HG03108 (cell line): ENCODE measurements around the gene CCN5.
"Not testable (repeated sequence)": the region's sequence is repeated elsewhere in the genome, so short reads cannot be mapped to it uniquely, and the experiment has no call there.

ENCODE experiments used
- ATAC-seq: cut with Tn5 transposase; IDR thresholded peaks from one replicate; pipeline ENCODE4 v1.9.1; 2021; ENCODE audit warnings: moderate library complexity; ENCODE audit not compliant: unreplicated experiment

The CCN5 gene, protein sequence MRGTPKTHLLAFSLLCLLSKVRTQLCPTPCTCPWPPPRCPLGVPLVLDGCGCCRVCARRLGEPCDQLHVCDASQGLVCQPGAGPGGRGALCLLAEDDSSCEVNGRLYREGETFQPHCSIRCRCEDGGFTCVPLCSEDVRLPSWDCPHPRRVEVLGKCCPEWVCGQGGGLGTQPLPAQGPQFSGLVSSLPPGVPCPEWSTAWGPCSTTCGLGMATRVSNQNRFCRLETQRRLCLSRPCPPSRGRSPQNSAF

DNA sequence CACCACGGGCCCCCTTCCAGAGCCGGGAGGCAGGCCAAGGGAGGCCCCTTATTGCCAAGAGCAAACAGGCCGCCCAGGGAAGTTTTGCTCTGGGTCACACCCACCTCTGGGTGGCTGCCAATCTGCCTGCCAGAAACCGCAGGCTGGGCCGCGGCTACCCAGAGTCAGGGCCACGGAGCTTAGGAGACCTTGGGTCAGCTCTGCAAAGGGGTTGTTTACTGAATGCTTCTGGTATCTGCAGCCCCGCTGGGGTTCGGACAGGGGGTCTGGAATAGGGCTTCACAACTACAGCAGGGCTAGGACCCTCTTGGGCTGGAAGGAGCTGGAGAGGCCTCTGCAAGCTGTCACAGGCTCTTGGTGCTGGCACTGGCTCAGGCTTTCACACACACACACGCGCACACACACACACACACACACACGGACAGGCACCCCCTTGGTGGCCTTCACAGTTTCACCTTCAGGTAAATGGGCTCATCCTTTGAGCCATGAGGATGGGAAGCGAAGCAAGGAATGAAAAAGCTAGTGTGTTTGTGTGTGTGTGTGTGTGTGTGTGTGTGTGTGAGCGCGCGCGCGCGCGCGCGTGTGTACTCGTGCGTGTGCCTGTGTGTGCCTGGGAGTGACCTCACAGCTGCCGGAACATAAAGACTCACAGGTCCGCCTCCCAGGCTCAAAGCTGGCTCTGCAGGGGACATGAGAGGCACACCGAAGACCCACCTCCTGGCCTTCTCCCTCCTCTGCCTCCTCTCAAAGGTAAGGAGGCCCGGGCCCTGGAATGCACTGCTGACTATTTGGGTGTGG is at the start of gene CCN5:
TSS of gene CCN5 (plus strand) at position 669 of the 798 bp plus-strand sequence. CDS start at position 691, 22 bp downstream.
- no peak for ATAC-seq

DNA sequence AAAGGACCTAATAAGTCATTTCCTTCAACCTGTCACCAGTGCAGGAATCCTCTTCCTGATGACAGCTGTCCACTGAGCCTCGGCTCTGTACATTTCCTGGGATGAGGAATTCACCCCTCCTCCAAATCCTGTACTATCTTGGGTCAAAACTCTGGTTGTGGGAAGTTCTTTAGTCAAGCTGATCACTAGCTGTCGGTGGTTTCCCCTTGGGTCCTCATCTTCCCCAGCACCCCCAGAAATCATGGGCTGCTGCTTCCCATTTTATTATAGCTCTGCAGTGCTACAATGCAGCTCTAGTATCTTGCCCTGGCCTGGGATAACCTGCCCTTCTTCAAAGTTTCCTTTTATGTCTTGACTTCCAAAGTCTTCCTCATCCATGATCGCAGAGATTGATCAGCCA is 49.1 kb upstream of the CCN5 start:
- no peak for ATAC-seq

DNA sequence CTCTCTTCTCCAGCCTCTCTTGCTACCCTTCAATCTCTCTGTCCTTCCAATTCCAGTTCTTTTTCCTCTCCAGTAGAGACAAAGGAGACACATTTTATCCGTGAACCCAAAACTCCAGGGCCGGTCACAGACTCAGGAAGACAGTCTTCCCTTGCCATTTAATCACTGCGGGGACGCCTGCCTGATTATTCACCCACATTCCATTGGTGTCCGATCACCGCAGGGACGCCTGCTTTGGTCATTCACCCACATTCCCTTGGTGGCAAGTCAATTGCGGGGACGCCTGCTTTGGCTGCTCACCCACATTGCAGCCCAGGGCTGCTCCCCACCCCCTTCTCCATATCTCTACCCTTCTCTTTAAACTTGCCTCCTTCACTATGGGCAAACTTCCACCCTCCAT is 44.3 kb upstream of the CCN5 start:
- ATAC-seq: not testable (repeated sequence)

DNA sequence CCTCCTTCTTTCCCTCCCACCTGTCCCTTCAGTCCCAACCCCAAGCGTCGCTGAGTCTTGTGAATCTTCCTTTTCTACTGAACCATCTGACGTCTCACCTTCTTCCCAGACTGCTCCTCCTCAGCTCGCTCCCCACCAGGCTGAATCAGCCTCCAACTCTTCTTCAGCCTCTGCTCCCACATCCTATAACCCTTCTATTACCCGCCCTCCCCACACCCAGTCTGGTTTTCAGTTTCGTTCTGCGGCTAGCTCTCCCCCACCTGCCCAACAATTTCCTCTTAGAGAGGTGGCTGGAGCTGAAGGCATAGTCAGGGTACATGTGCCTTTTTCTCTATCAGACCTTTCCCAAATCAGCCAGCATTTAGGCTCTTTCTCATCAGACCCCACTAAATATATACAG is 43.6 kb upstream of the CCN5 start:
- not testable (repeated sequence) for ATAC-seq

DNA sequence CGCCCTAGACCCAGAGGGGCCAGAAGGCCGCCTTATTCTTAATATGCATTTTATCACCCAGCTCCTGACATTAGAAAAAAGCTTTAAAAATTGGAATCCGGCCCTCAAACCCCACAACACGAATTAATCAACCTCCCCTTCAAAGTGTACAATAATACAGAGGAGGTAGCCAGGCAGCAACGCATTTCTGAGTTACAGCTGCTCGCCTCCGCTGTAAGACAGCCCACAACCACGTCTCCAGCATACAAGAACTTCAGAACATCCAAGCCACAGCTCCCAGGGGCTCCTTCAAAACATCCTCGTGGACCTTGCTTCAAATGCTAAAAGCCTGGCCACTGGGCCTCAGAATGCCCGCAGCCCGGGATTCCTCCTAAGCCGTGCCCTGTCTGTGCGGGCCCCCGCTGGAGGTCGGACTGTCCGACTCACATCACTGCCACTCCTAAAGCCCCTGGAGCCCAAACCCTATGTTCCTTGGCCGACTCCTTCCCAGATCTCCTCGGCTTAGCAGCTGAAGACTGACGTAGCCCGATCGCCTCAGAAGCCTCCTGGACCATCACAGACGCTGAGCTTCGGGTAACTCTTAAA is 42.8 kb upstream of the CCN5 start:
- not testable (repeated sequence) for ATAC-seq

DNA sequence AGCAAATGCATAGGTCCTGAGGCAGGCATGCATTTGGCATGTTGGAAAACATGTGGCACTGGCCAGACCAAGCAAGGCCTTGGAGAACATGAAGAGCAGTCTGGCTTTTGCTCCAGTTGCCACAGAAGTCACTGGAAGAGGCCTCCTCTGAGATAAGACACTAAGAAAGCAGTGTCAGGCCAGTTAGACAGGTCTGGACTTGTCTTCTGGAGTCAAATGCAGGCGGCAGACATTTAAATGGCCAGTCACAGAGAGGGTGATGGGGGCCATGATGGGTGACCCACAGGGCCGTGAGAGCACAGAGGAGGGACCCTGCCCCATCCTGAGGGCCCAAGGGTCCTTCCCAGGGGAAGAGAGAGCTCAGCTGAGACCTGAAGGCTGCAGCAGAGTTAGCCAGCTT is 36.9 kb upstream of the CCN5 start:
- ATAC-seq: no peak

DNA sequence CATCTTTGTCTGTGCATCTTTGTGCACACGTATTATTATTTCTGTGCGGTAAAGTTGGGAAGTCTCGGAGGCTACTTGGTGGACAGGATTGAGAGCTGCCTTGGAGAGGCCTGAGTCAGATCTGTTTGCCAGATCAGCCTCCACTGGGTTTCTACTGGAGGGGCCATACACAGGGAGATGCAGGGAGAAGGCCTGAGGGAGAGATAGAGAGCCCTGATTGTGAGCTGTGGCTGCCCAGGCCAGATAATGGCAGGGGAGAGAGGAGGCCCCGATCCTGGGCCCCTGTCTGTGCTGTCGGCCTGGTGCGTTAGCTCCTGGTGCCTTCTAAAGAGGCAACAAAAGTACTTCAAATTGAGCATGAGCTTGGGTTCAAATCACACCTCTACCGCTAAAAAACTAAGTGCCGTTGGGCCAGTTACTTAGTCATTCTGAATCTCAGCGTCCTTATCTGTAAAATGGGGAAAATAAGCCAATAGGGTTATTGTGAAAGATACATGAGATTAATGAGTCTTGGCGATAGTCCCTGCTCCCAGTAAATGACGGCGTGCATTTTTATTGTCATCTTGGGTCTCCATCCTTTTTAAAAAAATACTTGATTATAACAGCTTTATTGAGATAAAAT is 36.1 kb upstream of the CCN5 start:
- ATAC-seq: no peak

DNA sequence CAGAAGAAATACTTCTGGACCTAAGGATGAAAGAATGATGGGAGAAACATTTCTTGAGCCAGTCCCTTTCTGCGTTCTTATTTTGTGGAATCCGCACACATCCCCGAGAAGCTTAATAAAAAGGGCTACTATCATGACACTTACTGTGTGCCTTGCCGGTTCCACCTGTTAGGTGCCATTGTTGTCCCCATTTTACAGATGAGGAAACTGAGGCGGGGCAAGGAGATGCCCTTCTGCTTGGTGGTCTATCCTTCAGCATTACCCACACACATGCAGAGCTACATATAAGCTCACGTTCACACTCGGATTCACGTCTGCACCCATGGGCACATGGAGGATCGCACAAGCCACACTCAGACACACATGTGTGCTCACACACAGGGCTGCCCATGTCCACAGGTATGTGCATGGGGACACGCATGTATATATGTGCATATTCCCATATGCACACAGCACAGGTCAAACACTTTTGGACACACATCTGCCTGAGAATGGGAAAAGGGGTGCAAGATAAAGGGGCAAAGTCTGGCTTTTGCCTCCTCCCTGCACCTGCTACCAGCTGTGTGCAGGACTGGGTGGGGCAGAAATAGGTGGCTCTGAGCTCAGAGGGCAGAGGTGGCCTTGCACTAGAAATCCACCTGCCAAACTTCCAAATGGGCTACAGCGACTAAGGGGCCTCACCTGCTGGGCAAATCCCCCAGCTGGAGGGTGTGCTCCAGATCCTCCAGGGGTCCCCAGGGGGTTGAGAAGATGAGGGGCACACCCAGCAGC is 33.2 kb upstream of the CCN5 start:
- ATAC-seq: no peak

DNA sequence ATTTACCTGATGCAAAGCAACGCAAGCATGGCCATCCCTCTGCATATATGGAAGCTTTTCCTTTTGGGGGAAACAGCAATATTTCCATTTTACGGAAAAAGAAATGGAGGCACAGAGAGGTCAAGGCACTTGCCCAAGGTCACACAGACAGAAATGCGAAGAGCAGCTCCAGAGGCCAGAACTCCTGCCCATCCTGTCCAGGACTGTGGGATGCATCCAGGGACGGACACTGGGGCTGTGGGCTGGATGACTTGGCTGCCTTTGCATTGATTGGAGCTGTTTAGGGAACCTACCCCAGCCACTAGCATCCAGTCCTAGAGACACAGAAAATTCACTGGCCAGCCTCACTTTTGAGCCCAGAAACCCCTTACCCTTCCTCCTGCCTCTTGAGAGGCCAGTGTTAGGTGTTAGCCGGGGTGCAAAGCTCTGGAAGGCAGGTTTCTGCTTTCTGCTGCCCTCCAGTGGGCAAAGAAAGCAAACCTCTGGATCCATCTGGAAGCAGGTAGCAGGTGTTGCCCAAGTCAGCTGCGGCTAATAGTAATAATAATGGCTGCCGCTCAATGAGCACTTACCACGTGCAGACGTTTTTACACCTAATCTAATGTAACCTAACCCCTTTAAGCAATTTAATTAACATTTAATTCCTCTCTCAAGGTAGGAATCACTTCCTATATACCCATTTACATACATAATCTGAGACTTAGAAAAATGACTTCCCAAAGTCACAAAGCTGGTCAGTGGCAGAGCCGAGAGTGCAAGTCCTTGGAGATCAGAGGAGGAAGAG is 31.7 kb upstream of the CCN5 start:
- no peak for ATAC-seq

DNA sequence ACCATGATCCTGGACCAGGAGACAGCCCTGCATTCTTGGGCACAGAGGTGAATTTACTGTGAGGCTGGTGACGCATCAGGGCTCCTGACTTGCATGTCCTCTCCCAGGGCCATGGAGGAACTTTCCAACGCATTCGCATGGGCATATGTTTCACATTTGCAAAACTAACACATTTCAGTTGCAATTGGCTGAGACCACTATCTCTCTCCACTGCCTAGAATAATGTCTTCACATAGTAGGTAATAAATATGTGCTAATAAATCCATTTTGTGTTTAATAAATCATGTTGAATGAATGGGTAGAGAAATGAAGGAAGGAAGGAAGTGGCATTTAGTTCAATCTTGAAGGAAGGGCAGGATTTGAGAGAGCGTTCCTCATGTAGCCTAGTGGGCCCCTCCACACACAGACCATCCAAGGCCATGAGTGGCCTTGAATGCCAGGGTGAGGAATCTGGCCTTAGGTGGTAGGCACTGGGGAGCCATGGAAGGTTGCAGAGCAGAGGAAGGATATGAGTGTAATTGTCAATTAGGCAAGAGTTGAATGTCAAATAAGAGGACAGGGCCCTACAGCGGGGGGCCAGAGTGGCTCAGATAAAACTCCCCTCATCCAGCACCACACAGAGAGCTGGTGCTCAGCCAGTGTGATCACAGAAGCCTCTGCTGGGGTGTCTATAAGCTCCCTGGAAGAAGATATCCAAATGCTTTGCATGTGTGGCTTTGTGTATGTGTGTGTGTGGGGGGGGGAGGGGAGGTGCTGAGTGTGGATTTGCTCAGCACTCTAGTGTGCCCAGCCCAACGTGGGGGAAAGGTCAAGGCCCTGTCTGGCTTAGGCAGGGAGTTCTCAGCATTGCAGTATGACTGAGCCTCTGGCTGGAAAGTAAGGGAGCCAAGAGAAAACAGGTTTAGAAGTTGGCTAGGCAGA is 30.9 kb upstream of the CCN5 start:
- ATAC-seq: no peak

DNA sequence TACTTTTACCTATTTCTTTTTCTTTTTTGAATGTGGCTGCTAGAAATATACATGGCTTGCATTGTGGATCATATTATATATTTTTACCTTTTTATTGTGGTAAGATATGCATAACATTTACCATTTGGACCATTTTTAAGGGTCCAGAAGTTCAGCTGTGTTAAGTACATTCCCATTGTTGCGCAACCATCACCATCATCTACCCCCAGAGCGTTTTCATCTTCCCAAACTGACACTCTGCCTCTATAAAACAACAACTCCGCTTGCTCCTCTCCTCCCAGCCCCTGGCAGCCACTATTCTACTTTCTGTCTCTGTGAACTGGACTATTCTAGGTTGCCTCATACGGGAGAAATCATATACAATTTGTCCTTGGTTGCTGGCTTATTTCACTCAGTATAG is 28.2 kb upstream of the CCN5 start:
- ATAC-seq: no peak

DNA sequence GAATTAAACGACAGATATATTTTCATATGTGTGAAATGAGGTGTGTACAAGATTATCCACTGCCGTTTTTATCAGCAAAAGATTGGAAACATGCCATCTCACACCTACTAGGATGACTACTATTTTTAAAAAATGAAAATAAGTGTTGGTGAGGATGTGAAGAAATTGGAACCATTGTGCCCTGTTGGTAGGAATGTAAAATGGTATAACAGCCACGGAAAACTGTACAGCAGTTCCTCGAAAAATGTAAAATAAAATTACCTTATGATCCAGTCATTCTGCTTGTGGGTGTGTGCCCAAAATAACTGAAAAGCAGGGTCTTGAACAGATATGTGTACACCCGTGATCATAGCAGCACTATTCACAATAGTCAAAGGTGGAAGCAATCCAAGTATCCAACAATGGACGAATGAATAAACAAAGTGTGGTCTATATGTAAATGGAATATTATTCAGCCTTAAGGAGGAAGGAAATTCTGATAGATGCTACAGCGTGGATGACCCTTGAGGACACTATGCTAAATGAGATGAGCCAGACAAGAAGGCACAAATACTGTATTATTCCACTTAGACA is 27.0 kb upstream of the CCN5 start:
- ATAC-seq: no peak

DNA sequence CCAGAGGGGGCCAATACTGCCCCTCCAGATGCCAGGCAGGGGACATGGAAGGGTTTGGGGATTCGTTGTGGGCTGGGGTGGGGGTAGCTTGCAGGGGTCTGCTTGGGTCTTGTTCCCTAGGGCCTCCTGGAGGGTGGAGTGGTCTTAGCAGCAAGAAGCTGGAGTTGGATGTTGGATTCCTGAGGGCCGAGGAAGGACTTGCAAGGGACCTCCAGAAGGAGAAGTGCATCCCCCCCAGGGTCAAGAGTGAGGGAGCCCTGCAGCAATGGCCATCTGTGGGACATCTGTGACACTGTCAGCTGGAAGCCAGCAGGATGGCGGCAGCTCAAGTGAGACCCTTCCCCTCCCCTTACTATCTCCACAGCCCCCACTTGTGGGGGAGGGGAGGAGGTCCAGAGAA is 25.4 kb upstream of the CCN5 start:
- ATAC-seq: no peak

DNA sequence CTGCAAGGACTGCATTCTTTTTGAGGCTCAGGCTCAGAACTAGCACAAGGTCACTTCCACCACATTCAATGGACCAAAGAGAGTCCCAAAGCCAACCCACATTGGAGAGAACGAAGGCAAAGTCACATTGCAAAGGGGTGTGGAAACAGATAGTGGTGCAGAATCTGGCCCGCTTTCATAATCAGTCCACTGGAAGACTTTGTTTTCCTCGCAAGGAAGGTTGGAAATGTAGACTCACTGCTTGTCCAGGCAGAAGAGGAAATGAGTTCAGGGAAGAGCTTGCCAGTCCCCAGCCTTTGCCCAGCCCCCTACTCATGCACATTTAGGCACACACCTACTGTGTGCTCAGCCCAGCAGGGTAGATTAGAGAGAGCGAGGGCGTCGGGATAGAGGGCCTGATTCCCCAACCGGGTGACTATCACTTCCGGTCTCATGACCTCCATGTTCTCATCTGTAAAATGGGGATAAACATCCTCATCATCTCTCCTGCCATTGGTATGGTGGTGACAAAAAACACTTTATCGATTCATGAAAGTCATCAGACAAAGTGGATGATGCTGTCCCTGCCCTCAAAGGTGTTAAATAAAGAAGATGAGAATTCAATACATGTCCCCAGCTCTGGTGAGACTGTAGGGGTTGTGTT is 24.3 kb upstream of the CCN5 start:
- no peak for ATAC-seq

DNA sequence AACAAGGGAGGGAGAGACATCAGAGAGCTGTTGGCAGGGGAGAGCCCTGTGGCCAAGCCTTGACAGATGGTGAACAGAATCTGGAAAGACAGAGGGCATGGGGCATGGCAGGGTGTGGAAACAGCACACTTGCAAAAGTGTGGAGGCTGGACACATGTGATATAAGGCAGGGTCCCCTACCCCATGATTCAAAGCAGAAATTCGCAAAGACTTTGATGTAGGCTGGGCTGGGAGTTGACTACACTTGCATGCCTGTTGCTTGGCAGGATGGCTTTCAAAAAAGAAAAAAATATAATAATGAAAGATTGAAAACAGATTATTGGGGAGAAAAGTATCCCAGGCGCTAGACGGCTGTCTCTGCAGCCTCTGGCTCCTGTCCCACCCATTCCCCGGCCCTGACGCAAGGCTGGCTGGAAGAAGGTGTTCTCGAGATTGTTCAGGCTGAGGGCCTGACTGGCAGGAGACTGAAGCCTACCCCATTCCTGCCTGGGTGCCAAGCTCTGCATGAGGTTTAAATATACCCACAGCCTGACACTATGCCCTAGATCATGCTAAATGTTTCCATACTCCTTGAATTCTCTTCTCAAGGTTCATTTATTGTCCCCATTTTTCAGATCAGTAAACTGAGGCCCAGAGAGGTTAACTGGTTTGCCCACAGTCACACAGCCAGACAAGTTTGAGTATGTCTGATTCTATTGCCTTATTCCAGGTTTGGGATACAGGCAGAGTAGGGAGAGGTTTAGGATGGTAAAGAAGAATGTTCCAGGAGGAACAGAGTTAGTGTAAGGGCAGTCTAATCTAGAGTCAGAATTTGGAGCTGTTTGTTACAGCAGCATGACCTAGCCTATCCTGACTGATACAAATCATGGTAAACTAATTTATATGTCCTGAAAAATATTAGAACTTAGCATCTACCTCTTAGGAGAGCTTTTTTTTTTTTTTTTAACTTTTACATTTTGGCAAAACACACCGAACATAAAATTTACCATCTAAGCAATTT is 23.4 kb upstream of the CCN5 start:
- no peak for ATAC-seq

DNA sequence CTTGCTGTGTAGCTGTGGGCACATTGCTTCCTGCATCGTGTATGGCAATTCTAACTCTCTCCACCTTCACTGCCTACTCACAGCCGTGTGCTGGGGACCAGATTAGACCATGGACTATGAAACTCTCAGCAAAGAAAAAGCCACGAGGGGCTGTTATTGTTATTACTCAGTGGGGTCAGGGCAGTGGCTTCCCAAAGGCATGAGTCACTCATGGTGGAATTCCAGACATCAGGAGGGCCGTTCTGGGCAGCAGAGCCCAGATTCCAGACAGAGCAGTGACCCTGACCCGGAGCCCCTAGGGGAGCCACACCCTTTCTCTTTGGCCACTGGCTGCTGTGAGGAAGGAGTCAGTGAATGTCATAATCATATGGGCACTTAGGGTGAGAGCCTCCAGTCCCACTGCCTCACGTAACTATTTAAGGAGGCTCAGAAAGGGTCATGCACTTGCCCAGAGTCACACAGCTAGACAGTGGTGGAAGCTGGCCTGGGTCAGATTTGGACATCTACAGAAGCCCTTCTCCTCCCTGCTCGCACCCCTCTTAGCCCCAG is 22.2 kb upstream of the CCN5 start:
- ATAC-seq: no peak

DNA sequence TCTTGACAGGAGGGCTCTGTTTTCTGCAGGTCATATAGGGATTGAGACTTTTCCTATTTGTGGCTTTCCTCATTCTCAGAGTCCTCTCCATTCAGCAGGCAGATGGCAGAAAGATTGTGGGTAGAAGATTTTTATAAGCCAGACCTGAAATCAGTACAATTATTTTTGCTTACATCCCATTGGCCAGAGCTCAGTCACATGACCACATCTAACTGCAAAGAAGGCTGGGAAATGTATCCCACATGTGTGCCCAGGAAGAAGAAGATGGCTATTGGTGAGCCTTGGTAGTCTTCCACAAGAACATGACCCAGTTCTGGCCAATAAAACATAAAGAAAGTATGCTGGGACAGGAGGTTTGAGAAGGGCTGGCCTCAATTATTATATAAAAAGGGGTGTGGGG is 21.5 kb upstream of the CCN5 start:
- ATAC-seq: no peak
